H1 (cell line): ENCODE results near the gene KRTAP4-12. TPM values are rescaled to one million over a fixed set of nuclear protein-coding genes. Genes with fewer than 3 reads are reported as not detected.
"Not testable (repeated sequence)": the region's sequence is repeated elsewhere in the genome, so short reads cannot be mapped to it uniquely, and the experiment has no call there.

Source experiments
- CTCF ChIA-PET: fragments of 300-600 bp; sonication (Branson Sonifier 250); formaldehyde crosslinking; loops from one replicate; lab custom pipeline; 2021; ENCODE audit not compliant: partially characterized antibody; lab: Charles Lee
- POLR2A ChIA-PET: fragments of 300-600 bp; sonication (Branson Sonifier 250); formaldehyde crosslinking; loops from one replicate; lab custom pipeline; 2021; ENCODE audit warnings: inconsistent platforms; ENCODE audit not compliant: partially characterized antibody; lab: Charles Lee
- DNase-seq, 2 experiments: peaks; one replicate each; pipeline versions ENCODE4 v3.0.0 to v3.0.0-alpha.2; 2010 to 2022; ENCODE audit warnings: low spot score in 2 of 2, low read depth in 1 of 2, mixed read lengths in 1 of 2
- FAIRE-seq: peaks from 2 replicates; lab custom pipeline; 2011; peaks lifted over from hg19 to GRCh38; lab: Jason Lieb, UNC
- H2AFZ ChIP-seq: 2 replicates; pipeline ENCODE4 v1.8.1; 2012; ENCODE audit warnings: low read length, inconsistent platforms
- H2AK5ac ChIP-seq: 2 replicates; pipeline ENCODE4 v1.6.1; 2013; ENCODE audit warnings: low read depth, low read length
- H2BK120ac ChIP-seq: replicated peaks from 2 replicates; pipeline ENCODE3; 2013; ENCODE audit warnings: low read depth, low read length, inconsistent platforms
- H2BK12ac ChIP-seq: 2 replicates; pipeline ENCODE4 v1.6.1; 2013; ENCODE audit warnings: low read depth, low read length
- H2BK15ac ChIP-seq: 2 replicates; pipeline ENCODE4 v1.6.1; 2013; ENCODE audit warnings: low read length
- H2BK20ac ChIP-seq: 2 replicates; pipeline ENCODE4 v1.6.1; 2013; ENCODE audit warnings: low read length
- H2BK5ac ChIP-seq: 2 replicates; pipeline ENCODE4 v1.6.1; 2013; ENCODE audit warnings: low read depth, low read length
- H3K14ac ChIP-seq: 2 replicates; pipeline ENCODE4 v1.6.1; 2013; ENCODE audit warnings: inconsistent platforms; ENCODE audit not compliant: insufficient read length
- H3K18ac ChIP-seq: 2 replicates; pipeline ENCODE4 v1.6.1; 2013; ENCODE audit warnings: low read length; ENCODE audit errors: extremely low read depth
- H3K23ac ChIP-seq: 2 replicates; pipeline ENCODE4 v1.6.1; 2013; ENCODE audit warnings: inconsistent platforms; ENCODE audit not compliant: insufficient read length
- H3K23me2 ChIP-seq: 2 replicates; pipeline ENCODE4 v1.6.1; 2013; ENCODE audit warnings: low read depth, low read length
- H3K27ac ChIP-seq: 2 replicates; pipeline ENCODE4 v1.6.1; 2011; ENCODE audit warnings: low read depth, low read length, inconsistent platforms
- H3K27me3 ChIP-seq, 4 experiments: replicated peaks in 1 of 4; 1 replicate in 1 of 4; 2 replicates in 3 of 4; pipeline versions ENCODE4 v1.6.1 to v1.8.1; 2011 to 2013; ENCODE audit warnings: low read length in 3 of 4, mild to moderate bottlenecking in 3 of 4, inconsistent platforms in 2 of 4, mixed read lengths in 2 of 4, moderate library complexity in 1 of 4; ENCODE audit not compliant: control insufficient read depth in 3 of 4, insufficient read depth in 3 of 4; ENCODE audit errors: extremely low read depth in 1 of 4
- H3K36me3 ChIP-seq, 4 experiments: 2 replicates each; pipeline versions ENCODE4 v1.6.1 to v1.8.1; 2011 to 2013; ENCODE audit warnings: mild to moderate bottlenecking in 4 of 4, low read length in 3 of 4, moderate library complexity in 2 of 4, control low read depth in 1 of 4, inconsistent platforms in 1 of 4; ENCODE audit not compliant: insufficient read depth in 4 of 4, control insufficient read depth in 2 of 4
- H3K4ac ChIP-seq: replicated peaks from 2 replicates; pipeline ENCODE3; 2013; ENCODE audit warnings: low read length, low read depth, mixed read lengths, inconsistent platforms; ENCODE audit not compliant: insufficient read length
- H3K4me1 ChIP-seq, 4 experiments: replicated peaks in 1 of 4; 1 replicate in 1 of 4; 2 replicates in 3 of 4; pipeline versions ENCODE4 v1.6.1 to v1.8.1; 2011 to 2013; ENCODE audit warnings: low read length in 3 of 4, inconsistent platforms in 2 of 4, mixed read lengths in 1 of 4; ENCODE audit not compliant: insufficient read depth in 4 of 4, control insufficient read depth in 3 of 4
- H3K4me2 ChIP-seq, 2 experiments: 2 replicates each; pipeline versions ENCODE4 v1.6.1 to v1.8.1; 2011 to 2013; ENCODE audit warnings: low read depth in 2 of 2, low read length in 2 of 2, control low read depth in 1 of 2, inconsistent platforms in 1 of 2, mild to moderate bottlenecking in 1 of 2; ENCODE audit not compliant: insufficient read depth in 1 of 2
- H3K4me3 ChIP-seq, 4 experiments: fragments of 200-600, 300-600 bp in 1 of 4; sonication (generic), shearing (Covaris generic), sonication (Bioruptor Twin) in 1 of 4; 2 replicates each; pipeline versions ENCODE4 v1.5.1 to v1.8.1; 2011 to 2016; ENCODE audit warnings: low read length in 4 of 4, low read depth in 3 of 4, control low read depth in 2 of 4, inconsistent platforms in 2 of 4, mild to moderate bottlenecking in 2 of 4, mixed read lengths in 1 of 4, moderate library complexity in 1 of 4; ENCODE audit not compliant: insufficient read depth in 2 of 4; ENCODE audit errors: extremely low read depth in 1 of 4
- H3K56ac ChIP-seq: replicated peaks from 2 replicates; pipeline ENCODE3; 2013; ENCODE audit warnings: low read depth, mild to moderate bottlenecking, mixed read lengths, low read length, inconsistent platforms; ENCODE audit not compliant: insufficient read length
- H3K79me1 ChIP-seq: 2 replicates; pipeline ENCODE4 v1.6.1; 2013; ENCODE audit warnings: low read depth, low read length, control low read depth
- H3K79me2 ChIP-seq, 2 experiments: 2 replicates each; pipeline versions ENCODE4 v1.6.1 to v1.8.1; 2012 to 2013; ENCODE audit warnings: low read length in 2 of 2, mild to moderate bottlenecking in 2 of 2, inconsistent platforms in 1 of 2; ENCODE audit not compliant: insufficient read depth in 2 of 2, control insufficient read depth in 1 of 2
- H3K9ac ChIP-seq, 4 experiments: replicated peaks in 1 of 4; 1 replicate in 1 of 4; 2 replicates in 3 of 4; pipeline versions ENCODE4 v1.6.1 to v1.8.1; 2011 to 2013; ENCODE audit warnings: low read depth in 3 of 4, low read length in 3 of 4, control low read depth in 2 of 4, mild to moderate bottlenecking in 2 of 4, moderate library complexity in 2 of 4, inconsistent platforms in 1 of 4; ENCODE audit errors: extremely low read depth in 1 of 4
- H3K9me3 ChIP-seq, 2 experiments: 2 replicates each; pipeline versions ENCODE4 v1.6.1 to v1.8.1; 2012 to 2013; ENCODE audit warnings: mild to moderate bottlenecking in 2 of 2, moderate library complexity in 2 of 2, control low read depth in 1 of 2, inconsistent platforms in 1 of 2, low read depth in 1 of 2, low read length in 1 of 2, mixed read lengths in 1 of 2; ENCODE audit not compliant: insufficient read depth in 2 of 2
- H4K20me1 ChIP-seq, 2 experiments: replicated peaks in 1 of 2; 2 replicates each; pipeline versions ENCODE3 to v1.8.1; 2011 to 2013; ENCODE audit warnings: inconsistent platforms in 2 of 2, low read length in 2 of 2, mild to moderate bottlenecking in 1 of 2; ENCODE audit not compliant: insufficient read depth in 2 of 2, control insufficient read depth in 1 of 2
- H4K5ac ChIP-seq: 2 replicates; pipeline ENCODE4 v1.6.1; 2013; ENCODE audit warnings: low read length, low read depth, mixed read lengths, inconsistent platforms; ENCODE audit not compliant: insufficient read length
- H4K8ac ChIP-seq: 2 replicates; pipeline ENCODE4 v1.8.0; 2013; ENCODE audit warnings: mild to moderate bottlenecking, moderate library complexity, low read length, inconsistent platforms; ENCODE audit not compliant: insufficient read depth; ENCODE audit errors: extremely low read depth
- H4K91ac ChIP-seq: replicated peaks from 2 replicates; pipeline ENCODE3; 2013; ENCODE audit warnings: low read length, mixed read lengths, inconsistent platforms; ENCODE audit not compliant: insufficient read length
- WGBS, 2 experiments: shearing (Covaris generic) in 1 of 2; methylation state at CpG; one replicate each; pipeline versions ENCODE4 v1.1.6 to v1.1.7; 2013 to 2015; ENCODE audit warnings: low lambda C conversion rate in 2 of 2, mixed read lengths in 2 of 2, inconsistent platforms in 1 of 2, low coverage in 1 of 2, missing lambda C conversion rate in 1 of 2; ENCODE audit not compliant: insufficient replicate concordance in 2 of 2, insufficient coverage in 1 of 2, insufficient read length in 1 of 2; ENCODE audit errors: extremely low coverage in 1 of 2, missing lambda C conversion rate in 1 of 2; 5-methylcytosine and 5-hydroxymethylcytosine counted together
- polyA plus RNA-seq, 7 experiments: library from polyadenylated mRNA; depleted of rRNA in 3 of 7; stranded (reverse) in 5 of 7; unstranded in 2 of 7; fragments of >200 nt in 5 of 7; fragments of 200-250 nt in 2 of 7; gene quantifications; 1 replicate in 5 of 7; 2 replicates in 1 of 7; 4 replicates in 1 of 7; pipeline versions ENCODE4 v1.2.1 to v1.2.3, GENCODE V29; 2011 to 2013; ENCODE audit warnings: missing spikeins in 2 of 7, mixed read lengths in 2 of 7
- total RNA-seq: library from RNA; stranded (reverse); fragmentation: NEBNext Ultra II Directional; extraction: Animal tissue kit (Norgen Biotek cat#: 25700); gene quantifications from 2 replicates; pipeline ENCODE4 v1.2.1, GENCODE V29; 2021

KRTAP4-12 gene
- total and polyA plus RNA-seq, 2 of the 8 experiments (the other 6 are each of a cell fraction or from before 2014, with no cell fraction given) = not detected

- H2BK5ac ChIP-seq, H3K18ac ChIP-seq, H3K9me3 ChIP-seq, H2AK5ac ChIP-seq, H3K4me3 ChIP-seq, H3K4me1 ChIP-seq, POLR2A ChIA-PET, H2BK15ac ChIP-seq, H3K27ac ChIP-seq, H3K56ac ChIP-seq, H2BK20ac ChIP-seq, H3K36me3 ChIP-seq, H3K23ac ChIP-seq, H3K27me3 ChIP-seq, H3K79me2 ChIP-seq, CTCF ChIA-PET, H4K5ac ChIP-seq, H4K20me1 ChIP-seq, DNase-seq, H3K14ac ChIP-seq, FAIRE-seq, H3K4me2 ChIP-seq, H2BK12ac ChIP-seq, H3K4ac ChIP-seq, H4K91ac ChIP-seq, H3K9ac ChIP-seq, H2AFZ ChIP-seq, H3K79me1 ChIP-seq, H2BK120ac ChIP-seq, H3K23me2 ChIP-seq, H4K8ac ChIP-seq: not testable (repeated sequence)
- 86% methylated on average over 2 of the region's 2 CpGs; no CpG with 5 or more reads in 1 of the 2 experiments for WGBS, 2 experiments
These were observed 40.6 kb downstream of the KRTAP4-12 start for GRCh38 chr17:41083427-41083826.
